Pons (tissue), 1 donor: ENCODE data around the gene ANKRD40CL.
"Not testable (repeated sequence)": the region's sequence is repeated elsewhere in the genome, so short reads cannot be mapped to it uniquely, and the experiment has no call there.

Source experiments
- DNase-seq: peaks from one replicate; pipeline ENCODE4 v3.0.0-alpha.2; 2016; ENCODE audit warnings: low spot score

Gene ANKRD40CL

DNA sequence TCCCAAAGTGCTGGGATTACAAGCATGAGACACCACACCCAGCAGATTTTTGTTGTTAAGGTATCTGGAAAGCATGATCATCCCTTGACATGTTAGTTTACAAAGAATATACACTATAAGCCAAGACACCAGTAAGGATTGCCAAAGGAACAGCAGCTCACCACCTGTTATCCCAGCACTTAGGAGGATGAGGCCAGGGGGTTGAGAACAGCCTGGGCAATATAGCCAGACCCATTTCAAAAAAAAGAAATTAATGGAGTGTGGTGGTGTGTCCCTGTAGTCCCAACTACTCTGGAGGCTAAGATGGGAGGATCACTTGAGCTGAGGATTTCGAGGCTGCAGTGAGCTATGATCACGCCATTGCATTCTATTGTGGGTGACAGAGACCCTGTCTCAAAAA, 5.1 kb downstream of the ANKRD40CL start:
- no peak for DNase-seq

DNA sequence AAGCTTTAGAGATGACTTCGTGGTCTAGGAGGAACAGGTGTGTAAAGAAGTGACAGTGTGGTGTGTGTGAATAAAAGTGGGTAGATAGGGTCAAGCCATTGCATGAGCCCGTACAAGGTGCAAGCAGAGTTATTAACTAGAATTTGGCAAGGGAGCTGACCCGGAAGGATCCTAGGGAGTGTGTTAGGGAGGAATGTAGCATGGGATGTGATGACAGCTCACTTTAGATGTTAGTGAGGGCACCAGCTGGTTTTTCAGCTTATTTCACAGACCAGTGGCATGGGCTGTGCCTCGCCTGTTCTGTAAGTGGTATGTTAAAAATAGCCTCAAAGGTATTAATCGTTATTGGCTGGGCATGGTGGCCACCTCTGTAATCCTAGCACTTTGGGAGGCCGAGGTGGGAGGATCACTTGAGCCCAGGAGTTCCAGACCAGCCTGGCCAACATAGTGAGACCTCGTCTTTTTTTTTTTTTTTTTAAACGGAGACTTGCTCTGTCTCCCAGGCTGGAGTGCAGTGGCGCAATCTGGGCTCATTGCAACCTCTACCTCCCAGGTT, 8.3 kb downstream of the ANKRD40CL start:
- no peak for DNase-seq

DNA sequence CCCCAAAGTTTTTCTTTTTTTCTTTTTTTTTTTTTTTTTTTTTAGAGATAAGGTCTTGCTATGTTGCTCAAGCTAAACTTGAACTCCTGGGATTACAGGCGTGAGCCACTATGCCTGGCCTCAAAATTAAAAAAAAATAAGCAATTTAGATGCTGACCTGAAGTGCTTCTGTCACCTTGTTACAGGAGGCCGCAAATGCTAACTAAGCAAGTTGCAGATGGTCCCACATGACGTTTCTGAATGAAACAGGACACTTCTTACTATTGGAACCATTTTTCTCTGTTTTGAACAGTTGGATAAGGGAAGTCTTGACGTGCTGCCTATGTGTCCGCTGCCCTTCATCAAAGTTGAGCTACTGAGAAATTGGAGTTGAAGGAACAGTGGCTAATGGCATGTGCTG, 8.8 kb downstream of the ANKRD40CL start:
- DNase-seq, result no peak

DNA sequence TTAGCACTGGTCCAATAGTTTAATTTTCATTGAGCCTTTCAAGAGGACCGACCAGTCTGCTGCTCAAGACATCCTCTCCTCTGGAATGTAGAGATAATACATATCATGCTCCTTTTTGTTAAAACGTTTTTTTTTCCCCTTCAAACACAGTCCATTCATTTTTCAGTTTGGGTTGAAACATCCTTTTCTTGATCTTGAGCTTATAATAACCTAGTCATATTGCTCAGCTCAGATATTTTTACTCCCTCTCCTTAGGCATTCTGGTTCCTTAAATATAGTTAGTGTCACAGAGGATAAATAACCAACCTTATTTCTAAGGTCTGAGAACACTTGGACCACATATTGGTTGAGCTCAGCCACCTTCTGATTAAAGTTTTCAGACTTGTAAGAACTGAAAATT, 12.8 kb downstream of the ANKRD40CL start:
- no peak for DNase-seq

DNA sequence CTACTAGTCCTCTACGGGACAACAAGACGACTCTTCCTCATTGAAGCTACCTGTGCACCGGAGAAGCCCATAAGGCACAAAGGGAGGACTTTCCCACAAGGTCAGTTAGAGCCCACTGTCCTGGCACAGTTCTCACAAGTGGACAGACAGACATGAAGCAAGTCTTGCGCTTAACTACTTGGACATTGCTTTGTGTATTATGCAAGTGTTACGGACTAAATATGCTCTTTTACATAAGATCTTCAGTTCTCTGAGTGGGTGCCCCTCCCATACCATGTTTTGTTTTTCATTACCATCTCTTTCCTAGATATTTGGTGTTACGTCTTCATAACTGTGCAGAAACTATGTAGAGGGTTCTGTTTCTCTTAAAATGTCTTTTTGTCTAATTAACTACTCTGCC, 18.1 kb downstream of the ANKRD40CL start:
- no peak for DNase-seq

DNA sequence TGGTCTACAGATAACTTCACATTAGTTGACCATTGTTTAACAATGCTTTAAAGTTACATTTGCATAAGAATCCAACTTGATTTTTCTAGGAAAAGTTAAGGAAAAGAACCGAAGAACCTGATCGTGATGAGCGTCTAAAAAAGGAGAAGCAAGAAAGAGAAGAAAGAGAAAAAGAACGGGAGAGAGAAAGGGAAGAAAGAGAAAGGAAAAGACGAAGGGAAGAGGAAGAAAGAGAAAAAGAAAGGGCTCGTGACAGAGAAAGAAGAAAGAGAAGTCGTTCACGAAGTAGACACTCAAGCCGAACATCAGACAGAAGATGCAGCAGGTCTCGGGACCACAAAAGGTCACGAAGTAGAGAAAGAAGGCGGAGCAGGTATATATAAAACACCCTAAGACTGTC, 21.7 kb downstream of the ANKRD40CL start:
- no peak for DNase-seq

DNA sequence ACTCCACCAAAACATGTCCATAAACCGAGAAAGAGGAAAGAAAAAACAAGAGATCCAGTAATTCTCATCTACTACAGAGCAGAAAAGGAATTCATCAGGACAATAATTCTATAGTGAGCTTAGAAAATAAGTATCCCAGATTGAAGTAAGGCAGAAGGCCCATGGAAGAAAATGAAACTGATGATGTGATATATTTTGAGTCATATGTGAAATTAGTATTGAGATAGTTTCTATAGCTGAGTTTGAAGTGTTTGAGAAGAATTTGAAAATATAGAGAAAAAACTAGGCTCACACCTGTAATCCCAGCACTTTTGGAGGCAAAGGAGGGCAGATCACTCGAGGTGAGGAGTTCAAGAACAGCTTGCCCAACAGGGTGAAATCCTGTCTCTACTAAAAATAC, 28.2 kb downstream of the ANKRD40CL start:
- no peak for DNase-seq

DNA sequence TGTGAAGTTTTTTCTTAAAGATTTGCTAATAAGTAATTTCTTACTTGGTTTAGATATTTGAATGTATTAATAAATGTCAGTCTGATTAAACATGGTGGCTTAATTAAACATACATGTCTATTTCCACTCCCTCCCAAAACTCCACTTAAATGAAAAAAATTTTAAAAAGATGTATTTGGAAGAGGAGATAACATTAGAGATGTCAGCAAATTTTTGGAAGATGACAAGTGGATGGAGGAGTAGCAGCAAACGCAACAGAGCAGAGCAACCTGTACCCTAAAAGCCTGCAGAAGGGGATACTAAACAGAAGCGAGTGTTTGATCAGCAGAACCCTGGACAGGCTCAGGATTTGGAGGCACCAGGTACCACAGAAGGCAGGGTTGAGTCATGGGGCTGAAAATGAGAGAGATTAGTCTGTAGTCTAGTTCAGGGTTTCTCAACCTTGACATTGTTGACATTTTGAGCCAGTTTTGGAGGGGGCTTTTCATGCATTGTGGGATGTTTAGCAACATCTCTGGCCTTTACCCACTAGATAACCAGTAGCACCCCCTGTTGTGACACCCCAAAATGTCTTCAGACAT, 30.1 kb downstream of the ANKRD40CL start:
- no peak for DNase-seq

DNA sequence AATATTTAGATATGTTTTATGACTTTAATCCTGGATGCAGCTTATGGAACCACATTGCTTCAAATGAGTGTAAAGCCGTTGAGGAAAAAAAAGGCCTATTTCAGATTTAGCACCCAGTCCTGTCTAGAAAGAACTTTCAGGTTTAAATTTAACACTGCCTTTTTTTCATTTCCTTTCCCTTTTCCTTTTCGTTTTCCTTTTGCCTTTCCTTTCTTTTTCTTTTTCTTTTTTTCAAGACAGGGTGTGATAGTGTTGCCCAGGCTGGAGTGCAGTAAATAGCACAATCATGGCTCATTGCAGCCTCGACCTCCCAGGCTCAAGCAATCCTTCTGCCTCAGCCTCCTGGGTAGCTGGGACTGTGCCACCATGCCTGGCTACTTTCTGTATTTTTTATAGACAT, 32.0 kb downstream of the ANKRD40CL start:
- no peak for DNase-seq

DNA sequence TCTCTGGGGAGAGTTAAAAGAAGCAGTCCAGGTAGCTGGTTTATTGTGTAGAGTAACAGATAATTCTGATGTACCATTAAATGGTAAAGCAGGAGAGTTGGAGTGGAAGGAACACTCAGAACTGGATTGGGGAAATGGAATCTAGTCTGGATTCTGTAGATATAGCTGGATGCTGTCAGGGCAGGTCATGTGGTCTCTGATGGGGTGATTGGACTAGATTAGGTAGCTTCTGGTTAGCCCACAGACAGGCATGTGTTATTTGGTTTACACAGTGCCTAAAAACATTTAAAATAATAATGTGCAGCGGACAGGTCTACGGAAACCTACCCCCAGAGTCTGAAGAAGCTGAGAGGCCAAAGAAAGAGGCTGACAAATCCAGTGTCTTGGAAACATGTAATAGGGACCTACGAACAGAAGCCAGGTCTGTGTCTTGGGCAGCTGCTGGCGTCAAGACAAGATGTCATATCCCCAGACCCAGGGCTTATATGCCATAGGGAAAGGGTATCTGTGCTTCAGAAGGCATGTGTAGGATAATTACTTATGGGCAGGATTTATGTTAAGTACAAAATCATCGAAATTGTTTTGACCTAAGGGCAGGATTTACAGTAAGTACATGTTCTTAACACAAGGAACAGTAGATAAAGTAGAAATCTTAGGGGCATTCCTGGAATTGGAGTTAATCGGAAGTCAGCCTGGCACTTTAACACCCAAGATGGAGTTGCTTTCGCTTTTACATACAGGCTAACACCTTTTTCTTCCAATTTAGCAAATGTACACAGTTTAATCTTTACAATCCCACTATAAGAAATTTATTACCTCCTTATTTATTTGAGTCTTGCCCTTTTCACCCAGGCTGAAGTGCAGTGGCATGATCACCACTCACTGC, 35.5 kb downstream of the ANKRD40CL start:
- no peak for DNase-seq

DNA sequence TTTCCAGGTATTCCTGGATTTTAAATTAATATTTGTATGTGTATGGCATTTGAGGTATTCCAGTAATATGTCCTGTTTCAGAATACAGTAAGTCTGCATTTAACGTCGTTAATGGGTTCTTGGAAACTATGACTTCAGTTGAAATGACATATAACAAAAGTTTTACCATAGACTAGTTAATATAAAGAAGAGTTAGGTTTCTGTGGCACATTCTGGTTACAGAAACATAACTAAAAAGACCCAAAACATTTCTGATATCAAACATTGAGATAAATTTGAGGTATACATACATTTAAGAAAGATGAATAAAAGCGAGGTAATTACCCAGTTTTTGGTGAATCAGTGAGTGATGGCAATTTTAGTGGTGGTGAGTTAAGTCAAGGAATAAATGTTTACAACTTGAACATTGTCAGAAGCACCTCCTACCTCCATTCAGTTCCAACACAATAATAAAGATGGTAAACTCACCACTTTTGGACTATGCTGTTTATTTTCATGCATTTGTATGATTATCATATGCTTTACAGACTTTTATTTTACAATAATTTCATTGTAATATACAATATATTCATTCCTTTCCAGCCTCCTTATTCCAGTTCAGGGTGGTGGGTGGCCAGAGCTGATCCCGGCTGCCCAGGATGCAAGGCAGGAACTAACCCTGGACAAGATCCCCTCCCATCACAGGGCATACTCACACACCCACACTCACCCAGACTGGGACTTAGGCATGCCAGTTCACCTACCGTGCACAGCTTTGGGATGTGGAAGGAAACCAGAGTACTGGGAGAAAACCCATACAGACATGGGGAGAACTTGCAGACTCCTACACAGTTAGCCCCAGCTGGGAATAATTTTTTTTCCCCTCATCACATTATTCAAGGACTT, 38.2 kb downstream of the ANKRD40CL start:
- no peak for DNase-seq

DNA sequence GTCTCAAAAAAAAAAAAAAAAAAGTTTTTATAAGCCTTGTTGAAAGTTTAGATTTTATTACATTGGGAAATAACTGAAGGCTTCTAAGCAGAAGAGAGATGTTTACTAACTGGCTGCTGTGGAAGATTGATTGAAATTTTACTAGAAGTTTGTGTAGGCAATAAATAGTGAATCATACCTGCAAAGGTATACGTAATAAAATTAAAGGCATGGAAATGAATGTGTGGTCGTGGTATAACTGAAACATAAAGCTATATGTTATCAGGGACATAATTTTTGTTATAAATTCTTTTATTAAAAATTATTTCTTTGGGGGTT, 39.2 kb downstream of the ANKRD40CL start:
- no peak for DNase-seq

DNA sequence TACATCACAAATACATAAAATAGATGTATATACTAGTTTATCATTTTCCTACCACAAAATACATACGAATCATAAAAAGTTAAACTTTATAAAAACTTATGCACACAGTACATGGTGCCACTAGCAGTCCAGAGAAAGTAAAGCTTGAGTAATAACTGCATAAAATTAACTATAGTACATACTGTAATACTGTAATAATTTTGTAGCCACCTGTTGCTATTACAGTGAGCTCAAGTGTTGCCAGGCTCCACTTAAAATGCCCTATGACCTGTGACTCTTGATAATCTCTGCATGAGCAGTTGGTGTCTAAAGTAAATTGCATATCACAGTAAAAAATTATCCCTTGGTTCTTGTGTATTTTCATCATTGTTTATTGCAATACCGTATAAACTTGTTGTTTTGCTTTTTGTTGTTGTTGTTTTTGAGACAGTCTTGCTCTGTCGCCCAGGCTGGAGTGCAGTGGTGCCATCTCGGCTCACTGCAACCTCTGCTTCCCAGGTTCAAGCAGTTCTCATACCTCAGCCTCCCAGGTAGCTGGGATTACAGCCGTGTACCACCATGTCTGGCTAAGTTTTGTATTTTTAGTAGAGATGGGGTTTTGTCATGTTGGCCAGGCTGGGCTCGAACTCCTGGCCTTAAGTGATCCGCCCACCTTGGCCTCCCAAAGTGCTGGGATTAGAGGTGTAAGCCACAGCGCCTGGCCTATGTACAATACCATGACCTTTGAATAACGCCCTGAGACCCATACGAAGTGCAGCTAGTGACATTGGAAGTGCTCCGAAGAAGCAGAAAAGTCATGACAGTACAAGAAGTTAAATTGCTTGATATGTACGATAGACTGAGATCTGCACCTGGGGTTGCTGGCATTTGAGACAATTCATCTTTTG, 41.3 kb downstream of the ANKRD40CL start:
- no peak for DNase-seq

DNA sequence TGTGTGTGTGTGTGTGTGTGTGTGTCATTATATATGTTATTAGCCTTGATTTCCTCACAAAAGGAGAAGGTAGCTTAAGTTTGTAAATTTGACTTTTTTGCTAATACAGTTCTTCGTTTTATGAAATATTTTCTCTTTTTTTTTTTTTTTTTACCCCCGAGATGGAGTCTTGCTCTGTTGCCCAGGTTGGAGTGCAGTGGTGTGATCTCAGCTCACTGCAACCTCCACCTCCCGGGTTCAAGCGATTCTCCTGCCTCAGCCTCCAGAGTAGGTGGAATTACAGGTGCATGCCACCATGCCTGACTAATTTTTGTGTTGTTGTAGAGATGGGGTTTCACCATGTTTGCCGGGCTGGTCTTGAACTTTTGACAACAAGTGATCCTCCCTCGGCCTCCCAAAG, 42.7 kb downstream of the ANKRD40CL start:
- DNase-seq, result not testable (repeated sequence)

DNA sequence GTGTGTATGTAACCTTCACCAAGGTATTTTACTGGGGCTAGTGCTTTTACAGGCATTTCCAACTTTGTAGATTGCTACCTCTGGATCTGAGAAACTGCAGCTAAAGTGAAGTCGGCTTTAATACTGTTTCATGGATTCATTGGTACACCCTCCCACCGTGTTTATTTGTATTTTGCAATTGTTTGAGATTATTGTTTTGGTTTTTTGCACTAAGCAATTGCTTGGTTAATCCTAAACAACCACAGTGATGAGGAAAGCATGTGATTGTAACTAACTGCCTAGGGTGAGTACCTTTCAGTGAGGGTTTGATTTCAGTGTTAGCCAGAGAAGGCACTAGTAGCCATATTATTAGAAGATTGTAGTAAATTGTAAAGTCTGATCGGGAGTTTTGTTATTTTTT, 44.6 kb downstream of the ANKRD40CL start:
- no peak for DNase-seq

DNA sequence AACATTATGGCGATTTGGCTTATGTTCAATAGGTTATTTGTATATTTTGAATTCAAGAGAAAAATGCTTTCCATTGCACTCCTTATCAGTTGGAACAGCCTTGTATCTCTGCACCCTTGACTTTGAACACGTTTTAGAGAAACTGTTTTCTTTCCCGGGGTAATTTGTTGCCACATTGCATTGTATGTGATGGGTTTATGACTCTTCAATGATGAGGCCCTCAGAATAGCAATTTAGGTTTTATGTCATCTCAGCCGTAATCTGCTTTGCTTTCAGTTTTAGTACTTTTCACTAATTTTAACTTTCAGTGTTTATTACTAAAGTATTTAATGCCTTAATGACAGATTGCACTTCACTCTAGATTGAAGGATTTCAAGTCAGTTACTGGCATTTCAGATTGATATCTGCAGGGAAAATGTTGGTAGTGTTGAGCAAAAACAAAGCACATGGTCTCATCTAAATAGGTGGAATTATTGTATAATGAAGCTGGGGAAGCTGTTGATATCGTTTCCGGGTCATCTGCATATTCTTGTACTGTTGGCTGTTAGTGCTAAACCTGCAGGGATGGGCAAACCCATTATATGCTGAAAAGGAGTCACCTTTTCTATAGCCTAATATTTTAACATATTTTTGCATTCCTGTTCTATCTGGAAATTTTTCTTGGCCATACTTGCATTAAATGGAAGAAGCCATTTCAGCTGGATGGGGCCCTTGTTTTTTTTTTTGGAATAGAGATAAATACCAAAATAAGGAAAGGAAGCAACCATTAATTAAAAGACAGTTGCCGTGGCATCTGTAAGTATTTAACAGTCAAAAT, 45.9 kb downstream of the ANKRD40CL start:
- no peak for DNase-seq

DNA sequence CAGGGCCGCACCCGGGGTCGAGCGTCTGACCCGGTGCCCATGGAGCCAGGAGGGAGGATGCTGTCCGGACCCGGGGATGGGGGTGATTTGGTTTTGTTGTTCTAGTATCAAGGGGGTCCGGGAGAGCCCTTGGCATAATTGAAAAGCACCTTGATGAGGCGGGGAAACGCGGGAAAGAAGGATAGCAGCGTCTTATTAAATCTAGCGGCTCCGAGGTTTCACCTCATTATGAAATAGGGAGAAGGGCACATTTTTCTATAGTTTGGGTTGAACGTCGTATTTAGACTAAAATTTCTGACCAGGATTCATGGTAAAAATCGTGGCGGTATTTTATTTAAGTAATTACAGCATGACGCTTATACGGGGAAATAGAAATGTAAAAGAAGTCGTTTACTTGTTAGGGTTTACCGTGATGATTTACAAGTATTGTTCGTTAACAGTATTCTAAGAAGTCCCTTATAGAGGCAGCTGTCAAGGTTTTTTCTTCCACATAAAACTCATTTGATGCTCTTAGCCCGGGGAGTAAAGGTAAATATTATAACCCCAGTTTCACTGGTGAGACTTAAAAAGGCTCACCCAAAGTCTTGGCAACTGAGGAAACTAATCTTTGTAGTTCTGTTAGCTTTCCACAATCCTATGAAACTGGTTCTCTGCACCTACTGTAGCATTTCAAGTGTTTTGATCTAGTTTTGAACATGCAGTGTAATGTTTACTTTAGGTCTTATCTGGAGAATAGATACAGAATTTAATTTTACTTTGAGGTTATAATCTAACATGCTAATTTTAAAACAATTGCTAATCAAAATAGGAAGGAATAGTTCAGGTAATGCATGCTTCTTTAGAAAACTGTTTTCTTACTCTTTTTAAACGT, 47.2 kb downstream of the ANKRD40CL start:
- DNase-seq, result peak; percentile 51

DNA sequence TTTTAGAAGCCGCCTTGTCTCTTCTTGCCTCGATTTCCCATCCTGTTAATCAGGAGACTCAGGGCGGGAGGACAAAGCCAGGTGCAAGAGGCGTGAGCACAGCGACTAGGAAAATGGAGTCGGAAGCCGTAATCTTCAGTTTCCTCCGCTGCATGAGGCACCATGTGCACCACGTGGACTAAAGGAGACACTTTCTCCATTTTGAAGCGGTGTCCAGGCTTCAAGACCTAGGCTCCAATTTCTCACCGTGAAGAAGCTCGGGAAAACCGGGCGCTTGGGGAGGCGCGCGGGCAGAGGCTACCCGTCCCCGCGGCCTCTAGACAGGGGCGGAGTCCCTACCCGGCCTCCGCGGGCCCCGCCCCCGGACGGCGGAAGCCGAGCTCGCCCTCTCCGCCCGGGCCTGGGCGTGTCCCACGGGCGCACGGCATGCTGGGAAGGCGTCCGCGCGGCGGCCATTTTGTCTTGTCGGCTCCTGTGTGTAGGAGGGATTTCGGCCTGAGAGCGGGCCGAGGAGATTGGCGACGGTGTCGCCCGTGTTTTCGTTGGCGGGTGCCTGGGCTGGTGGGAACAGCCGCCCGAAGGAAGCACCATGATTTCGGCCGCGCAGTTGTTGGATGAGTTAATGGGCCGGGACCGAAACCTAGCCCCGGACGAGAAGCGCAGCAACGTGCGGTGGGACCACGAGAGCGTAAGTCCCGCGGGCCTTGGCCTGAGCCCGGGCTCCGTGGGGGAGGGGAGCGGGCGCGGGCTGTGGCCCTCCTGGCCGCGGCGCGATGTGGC, 48.0 kb downstream of the ANKRD40CL start, which contains the start of gene LUC7L3:
LUC7L3 (plus strand) TSS at position 460 of the 780 bp plus-strand sequence; CDS start at position 590, 130 bp downstream.
- peak; percentile 91 for DNase-seq

DNA sequence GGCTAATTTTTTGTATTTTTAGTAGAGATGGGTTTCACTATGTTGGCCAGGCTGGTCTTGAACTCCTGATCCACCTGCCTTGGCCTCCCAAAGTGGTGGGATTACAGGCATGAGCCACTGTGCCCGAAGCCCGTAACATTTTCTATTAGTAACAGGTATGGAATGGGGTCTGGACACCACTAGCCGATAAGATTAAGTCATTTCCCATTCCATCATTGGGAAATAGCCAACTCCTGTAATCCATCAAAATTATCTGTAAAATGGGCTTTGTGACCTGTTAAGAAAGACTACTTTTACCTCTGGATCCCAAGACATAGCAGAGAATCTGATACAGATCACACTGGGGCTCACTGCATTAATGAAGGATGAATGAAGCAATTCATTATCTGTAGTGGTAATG, 51.8 kb downstream of the ANKRD40CL start:
- DNase-seq, result no peak
